DMS153 (cell line): ENCODE data around the gene PBX1.
A peak's percentile ranks its signal among the peaks of the same experiment; 100 is the strongest.

ENCODE experiments used
- DNase-seq: peaks from one replicate; lab custom pipeline; 2025; lab: John Stamatoyannopoulos, UW

Gene PBX1

DNA sequence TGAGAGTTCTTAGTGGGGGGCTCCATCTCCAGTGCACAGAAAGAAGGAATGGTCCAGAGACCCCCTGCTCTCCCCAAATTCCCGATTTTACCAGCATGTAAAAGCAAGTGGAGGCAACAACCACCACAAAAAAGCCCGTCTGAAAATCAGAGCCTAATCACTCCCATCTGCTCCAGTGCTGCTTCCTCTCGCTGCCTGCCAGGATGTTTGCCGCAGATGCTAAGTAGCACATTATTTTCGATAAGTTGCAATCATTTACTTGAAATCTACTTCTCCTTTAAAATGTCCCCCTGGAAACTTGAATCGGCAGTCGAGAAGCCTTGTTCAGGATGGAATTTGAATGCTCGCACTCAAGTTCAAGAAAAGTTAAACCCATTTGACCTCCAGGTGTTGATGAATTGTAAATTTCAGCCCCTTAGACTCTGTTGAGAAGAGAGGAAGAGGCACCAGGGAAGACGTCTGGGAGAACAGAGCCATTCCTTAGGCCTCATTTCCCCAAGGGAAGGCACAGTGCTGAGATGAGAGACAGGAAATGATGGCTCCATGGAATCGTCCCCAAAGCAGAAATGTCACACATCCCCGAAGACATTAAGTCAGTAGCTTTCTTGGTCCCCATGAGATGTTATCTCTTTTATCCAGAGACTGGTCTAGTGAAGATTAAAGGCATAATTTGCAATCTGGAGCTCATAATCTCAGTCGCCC, 221.3 kb downstream of the PBX1 start:
- DNase-seq: no peak

GRCh38 chr1:164780863-164781262, 221.9 kb downstream of the PBX1 start:
- DNase-seq: no peak

DNA sequence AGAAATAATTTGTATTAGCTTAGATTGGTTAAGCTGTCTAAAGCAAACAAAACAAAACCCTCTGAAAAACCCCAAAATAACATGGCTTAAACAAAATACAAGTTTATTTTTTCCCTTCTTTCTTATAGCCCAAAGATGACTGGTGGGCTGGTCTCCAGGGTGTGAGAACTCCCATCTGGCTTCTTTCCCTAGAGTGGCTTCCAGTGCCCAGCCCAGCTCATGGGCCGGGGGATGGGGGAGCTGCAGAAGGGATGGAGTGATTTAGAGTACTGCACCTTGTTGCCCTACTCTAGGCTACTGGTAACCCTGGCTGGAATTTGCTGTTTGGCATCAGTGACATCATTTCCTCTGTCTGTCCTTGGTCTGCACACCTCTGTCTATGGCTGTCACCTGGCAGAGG, 223.0 kb downstream of the PBX1 start:
- no peak for DNase-seq

DNA sequence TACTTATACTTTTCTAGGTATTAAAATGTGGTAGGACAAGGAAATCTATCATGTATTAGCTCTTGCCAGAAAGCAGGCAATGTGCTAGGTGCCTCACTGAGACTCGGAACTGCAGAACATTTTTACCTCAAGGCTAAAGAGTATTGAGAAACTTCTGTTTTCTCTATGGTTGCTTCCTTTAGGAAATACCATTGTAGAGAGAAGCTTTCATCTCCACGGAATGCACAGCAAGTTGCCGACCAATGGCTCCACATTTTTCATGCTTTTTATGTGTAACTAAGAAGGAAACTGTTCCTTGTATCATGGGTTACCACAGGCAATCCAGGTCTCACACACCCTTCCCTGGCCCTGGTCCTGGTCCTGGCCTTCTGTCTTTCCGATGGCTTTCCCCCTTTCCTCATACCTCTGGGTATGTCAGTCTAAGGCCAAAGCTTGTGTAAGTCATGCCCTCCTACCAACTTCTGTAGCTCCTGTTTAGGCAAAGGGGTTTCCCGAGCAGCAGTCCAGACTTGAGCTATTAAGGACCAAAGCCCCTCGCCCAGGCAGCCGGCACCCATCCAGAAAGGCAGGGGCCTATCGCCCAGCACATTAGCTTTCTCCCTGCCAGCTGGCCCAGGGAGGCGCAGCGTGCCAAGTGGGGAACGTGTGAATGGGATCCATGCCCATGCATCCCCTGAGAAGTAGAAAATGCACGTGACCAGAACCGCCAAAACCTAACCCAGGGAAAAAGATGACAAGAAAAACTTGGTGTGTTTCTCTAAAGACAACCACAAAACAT, 225.0 kb downstream of the PBX1 start:
- no peak for DNase-seq

DNA sequence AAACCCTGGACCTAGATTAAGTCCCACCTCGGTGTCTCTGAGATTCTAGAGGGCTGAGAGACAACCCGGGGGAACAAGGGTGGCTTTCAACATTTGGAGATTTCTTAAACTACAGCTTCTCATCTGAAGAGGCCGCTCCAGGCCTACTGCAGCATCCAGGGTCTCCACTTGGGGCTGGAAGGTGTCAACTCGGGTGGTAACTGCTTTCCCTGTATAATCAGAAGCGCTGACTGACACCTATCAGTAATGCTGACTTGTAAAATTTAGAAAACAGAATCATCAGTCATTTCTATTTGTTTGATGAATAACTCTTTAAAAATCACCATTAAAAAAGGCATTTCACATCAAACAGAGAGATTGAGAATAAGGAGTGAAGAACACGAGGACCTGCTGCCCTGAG, 226.0 kb downstream of the PBX1 start:
- no peak for DNase-seq

- peak; percentile 21 for DNase-seq
Measured at GRCh38 chr1:164785841-164786534, 227.0 kb downstream of the PBX1 start.

- DNase-seq: peak; percentile 88
Measured at GRCh38 chr1:164786980-164787833, 228.2 kb downstream of the PBX1 start.

- DNase-seq: peak; percentile 89
Measured at GRCh38 chr1:164787834-164788231, 228.8 kb downstream of the PBX1 start.

- no peak for DNase-seq
Measured at GRCh38 chr1:164790081-164790480, 231.1 kb downstream of the PBX1 start.

GRCh38 chr1:164792410-164793004, 233.5 kb downstream of the PBX1 start:
- DNase-seq: no peak

GRCh38 chr1:164794356-164794755, 235.4 kb downstream of the PBX1 start:
- no peak for DNase-seq

DNA sequence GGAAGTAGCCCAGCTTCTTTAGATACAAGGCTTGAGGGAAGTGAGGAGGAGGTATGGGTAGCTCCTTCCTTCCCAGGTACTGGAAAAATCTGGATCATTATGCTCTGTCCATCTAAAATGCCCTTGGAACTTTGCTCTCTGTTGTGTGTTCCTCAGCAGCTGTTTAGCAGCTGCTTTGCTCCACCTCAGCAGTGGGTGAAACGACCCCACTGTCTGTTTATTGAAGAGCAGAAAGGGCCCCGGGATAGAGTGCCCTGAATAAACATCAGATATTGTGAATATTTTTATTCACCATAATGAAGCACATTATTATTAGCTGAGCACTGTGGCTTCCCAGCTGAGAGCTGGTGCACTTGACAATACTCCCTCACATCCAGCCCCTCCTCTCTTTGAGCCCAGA, 237.9 kb downstream of the PBX1 start:
- DNase-seq: no peak

- DNase-seq: no peak
Measured at GRCh38 chr1:164801246-164801731, 242.3 kb downstream of the PBX1 start.

DNA sequence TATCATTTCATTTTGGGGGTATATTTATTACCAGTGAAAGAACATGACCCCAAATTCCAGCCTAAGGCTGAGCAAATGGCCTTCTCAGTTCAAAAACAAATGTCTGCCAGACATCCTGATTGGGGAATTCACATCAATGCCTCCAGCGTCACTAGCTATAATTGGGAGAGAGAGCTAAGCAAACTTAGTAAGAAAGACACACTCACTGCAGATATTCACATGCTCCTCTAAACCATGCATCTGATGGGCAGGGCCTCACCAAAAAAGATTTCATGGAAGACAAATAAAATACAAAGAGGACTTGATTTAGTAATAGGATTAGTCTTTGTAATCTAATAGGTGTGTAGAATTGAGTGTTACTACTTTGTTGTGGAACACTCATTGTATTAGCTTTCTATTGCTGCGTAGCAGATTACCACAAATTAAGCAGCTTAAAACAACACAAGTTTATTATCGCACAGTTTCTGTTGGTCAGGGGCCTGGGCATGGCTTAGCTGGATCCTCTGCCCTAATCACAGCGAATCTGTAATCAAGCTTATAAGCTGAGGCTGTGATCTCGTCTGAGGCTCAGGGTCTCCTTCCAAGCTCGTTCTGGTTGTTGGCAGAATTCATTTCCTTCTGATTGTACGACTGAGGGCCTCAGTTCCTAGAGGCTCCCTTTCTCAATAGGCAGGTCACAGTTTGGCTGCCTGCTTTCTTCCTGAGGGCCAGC, 243.0 kb downstream of the PBX1 start:
- no peak for DNase-seq

- no peak for DNase-seq
Measured at GRCh38 chr1:164802529-164803282, 243.7 kb downstream of the PBX1 start.

- DNase-seq: no peak
Measured at GRCh38 chr1:164803366-164803765, 244.4 kb downstream of the PBX1 start.

DNA sequence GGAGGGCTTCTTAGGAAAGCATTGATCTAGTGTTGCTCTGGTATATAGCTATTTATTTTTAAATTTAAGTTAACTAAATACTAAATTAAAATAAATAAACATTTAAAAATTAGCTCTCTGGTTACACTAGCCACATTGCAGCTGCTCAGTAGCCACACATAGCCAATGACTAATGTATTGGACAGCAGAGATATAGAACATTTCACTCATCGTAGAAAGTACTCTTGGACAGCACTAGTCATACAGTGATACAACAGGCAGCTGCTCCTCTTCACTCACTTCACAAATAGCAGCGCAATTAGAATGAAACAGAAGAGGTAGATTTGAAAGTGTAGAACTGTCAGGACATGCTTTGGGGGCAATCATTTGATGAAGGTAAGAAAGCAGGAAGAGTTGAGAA, 245.4 kb downstream of the PBX1 start:
- DNase-seq: no peak

DNA sequence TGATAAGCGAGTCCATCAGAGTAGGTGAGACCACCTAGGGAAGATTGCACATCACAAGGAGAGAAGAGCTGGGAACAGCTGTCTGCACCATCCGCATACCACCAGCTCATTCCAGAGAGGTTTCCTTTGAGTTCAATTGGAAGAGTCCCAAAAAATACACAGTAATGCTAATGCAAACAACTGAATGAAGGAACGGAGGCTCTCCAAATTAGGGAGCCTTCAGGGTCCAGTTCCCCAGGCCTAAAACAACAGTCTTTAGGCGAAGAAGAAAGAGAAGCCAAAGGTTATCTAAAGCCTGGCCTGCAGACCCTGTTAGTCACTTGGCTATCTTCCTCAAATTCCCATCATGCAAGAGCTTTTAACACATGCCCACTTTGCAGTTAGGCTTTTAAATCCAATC, 246.4 kb downstream of the PBX1 start:
- DNase-seq: no peak

- no peak for DNase-seq
Measured at GRCh38 chr1:164806531-164806930, 247.5 kb downstream of the PBX1 start.

DNA sequence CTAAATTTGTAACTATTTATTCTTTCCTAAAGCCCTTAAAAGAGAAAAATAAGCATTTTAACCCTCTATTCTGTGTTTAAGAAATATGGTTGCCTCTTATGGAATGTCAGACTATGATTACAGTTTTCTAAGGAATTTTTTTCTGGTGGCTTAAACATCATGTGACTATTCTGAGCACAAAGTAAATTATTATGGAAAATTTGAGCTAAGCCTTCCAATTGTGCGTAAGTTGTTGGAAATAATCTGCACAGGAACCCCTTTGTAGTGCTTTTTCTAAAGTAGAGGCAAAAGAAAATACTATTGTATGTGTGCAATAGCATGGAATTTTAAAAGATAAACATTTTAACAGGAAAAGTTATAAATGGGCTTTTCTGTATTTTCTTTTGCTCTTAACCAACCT, 254.8 kb downstream of the PBX1 start:
- DNase-seq: no peak
